ENCODE results near the gene GRAMD2A.

DNA sequence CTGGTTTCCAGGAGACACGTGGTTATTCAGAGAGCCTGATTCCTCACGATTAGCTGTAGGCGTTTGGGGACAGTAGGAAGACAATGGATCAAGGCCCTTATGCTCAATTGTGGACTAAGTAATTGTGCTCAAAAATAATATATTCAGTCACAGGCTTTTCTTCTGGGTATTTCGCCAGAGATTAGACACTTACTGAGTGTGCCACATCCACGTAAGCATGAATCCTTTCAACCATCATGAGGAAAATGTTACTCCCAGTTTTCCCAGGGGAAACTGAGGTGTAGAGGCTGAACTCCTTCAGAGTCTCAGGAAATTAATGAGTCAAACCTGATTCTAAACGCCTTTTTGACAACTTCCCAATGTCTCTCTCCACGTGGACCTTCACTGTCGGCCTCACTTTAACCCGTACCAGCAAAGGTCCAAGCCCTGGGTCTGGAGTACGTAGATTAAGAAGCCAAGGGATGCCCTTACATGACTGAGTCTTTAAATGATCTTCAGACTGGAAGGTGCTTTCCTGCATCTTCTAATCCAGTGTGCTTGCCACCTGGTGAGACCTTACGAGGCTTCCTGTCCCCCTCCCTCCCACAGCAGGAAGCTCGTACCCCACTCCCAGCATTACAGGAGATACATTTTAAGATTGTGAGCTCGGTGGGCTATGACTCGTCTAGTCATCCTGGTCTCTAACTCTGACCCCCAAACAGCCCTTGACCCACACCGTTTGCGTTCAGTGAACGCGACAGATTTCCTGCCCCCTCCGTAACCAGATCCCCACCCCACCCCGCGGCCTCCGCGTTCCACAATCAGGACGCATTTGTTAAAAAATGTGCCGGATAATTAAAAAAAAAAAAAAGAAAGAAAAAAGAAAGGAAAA, 31.7 kb upstream of the GRAMD2A start:
- TF ChIP-seq, protein P1, sequence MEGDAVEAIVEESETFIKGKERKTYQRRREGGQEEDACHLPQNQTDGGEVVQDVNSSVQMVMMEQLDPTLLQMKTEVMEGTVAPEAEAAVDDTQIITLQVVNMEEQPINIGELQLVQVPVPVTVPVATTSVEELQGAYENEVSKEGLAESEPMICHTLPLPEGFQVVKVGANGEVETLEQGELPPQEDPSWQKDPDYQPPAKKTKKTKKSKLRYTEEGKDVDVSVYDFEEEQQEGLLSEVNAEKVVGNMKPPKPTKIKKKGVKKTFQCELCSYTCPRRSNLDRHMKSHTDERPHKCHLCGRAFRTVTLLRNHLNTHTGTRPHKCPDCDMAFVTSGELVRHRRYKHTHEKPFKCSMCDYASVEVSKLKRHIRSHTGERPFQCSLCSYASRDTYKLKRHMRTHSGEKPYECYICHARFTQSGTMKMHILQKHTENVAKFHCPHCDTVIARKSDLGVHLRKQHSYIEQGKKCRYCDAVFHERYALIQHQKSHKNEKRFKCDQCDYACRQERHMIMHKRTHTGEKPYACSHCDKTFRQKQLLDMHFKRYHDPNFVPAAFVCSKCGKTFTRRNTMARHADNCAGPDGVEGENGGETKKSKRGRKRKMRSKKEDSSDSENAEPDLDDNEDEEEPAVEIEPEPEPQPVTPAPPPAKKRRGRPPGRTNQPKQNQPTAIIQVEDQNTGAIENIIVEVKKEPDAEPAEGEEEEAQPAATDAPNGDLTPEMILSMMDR (IDR thresholded peaks at IDR 0.05), result no peak
- TF ChIP-seq POLR2A (IDR thresholded peaks at IDR 0.05), result no peak
